Panc1 (cell line): ENCODE data around the gene TSHZ3.

Experiments used
- CTCF ChIP-seq: fragments of 450-650 bp; IDR thresholded peaks from 2 replicates; pipeline ENCODE4 v1.5.1; 2017; ENCODE audit warnings: mild to moderate bottlenecking
- POLR2AphosphoS5 ChIP-seq: IDR thresholded peaks from 2 replicates; pipeline ENCODE4 v1.6.1; 2012; ENCODE audit warnings: mild to moderate bottlenecking, low read depth, low read length, moderate library complexity
- REST ChIP-seq, 2 experiments: IDR thresholded peaks; 2 replicates each; pipeline ENCODE4 v1.6.1; 2011 to 2012; ENCODE audit warnings: low read depth in 2 of 2, control low read depth in 1 of 2, low read length in 1 of 2, mild to moderate bottlenecking in 1 of 2, moderate library complexity in 1 of 2; ENCODE audit not compliant: insufficient read depth in 1 of 2
- TCF7L2 ChIP-seq: IDR thresholded peaks from 2 replicates; pipeline ENCODE4 v1.6.1; 2011; ENCODE audit warnings: mild to moderate bottlenecking, low read depth, low read length, inconsistent platforms

GRCh38 chr19:31314156-31314555 lies 35.1 kb downstream of the TSHZ3 start:
- TF ChIP-seq CTCF (no peak), REST (IDR thresholded peaks at IDR 0.05; ENCODE audit: insufficient read depth in 1 of 2, low read depth in 2 of 2, low read length in 1 of 2) (no peak), POLR2AphosphoS5 (no peak), TCF7L2 (no peak)
